HG03064 (cell line): ENCODE data around the gene RAP1A.
"Not testable (repeated sequence)": the region's sequence is repeated elsewhere in the genome, so short reads cannot be mapped to it uniquely, and the experiment has no call there.

Source experiments
- ATAC-seq: cut with Tn5 transposase; IDR thresholded peaks from one replicate; pipeline ENCODE4 v1.9.1; 2021; ENCODE audit warnings: low read depth; ENCODE audit not compliant: unreplicated experiment

The RAP1A gene

GRCh38 chr1:111660204-111661150 lies 40.9 kb downstream of the RAP1A start:
- ATAC-seq = no peak

- ATAC-seq = no peak
Observed at GRCh38 chr1:111664652-111665051, 45.1 kb downstream of the RAP1A start.

GRCh38 chr1:111665497-111665896 lies 45.9 kb downstream of the RAP1A start:
- no peak for ATAC-seq

DNA sequence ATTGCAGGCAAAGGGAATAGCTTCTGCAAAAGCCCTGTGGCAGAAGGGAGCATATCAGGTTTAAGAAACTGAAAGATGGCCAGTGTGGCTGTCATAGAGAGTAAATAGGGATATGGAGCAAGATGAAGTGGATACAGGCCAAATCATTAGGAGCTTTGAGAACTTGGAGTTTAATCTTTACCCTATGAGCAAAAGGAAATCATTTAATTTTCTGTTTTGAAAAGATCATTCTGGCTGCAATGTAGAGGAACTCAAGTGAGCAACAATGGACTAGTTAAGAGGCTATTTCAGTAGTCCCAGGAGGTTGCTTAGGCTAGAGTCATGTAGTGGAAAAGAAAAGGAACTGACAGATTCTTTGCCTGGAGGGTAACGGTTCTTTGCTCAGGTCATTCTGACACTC lies 47.2 kb downstream of the RAP1A start:
- no peak for ATAC-seq

DNA sequence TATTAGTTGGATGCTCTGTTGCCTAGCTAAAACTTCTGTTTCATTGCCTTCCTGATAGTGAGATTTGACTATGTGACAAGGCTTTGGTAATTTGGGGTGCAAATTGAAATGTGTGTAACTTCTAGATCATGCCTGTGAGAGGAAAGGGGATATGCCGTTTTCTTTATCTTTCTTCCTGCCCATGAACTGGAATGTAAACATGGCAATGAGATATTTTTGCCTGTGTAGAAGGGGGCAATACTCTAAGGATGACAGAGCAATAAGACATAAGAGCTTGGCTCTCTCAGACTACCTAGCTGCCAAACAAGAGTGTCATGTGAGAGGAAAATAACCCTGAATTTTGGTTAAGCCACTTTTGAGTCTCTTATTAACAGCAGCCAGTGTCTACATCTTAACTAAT lies 49.7 kb downstream of the RAP1A start:
- ATAC-seq = no peak

GRCh38 chr1:111671852-111672251 lies 52.3 kb downstream of the RAP1A start:
- ATAC-seq = no peak

GRCh38 chr1:111672331-111672730 lies 52.7 kb downstream of the RAP1A start:
- ATAC-seq = no peak

- ATAC-seq = no peak
Observed at GRCh38 chr1:111677604-111678003, 58.0 kb downstream of the RAP1A start.

- no peak for ATAC-seq
Observed at GRCh38 chr1:111679541-111679940, 60.0 kb downstream of the RAP1A start.

DNA sequence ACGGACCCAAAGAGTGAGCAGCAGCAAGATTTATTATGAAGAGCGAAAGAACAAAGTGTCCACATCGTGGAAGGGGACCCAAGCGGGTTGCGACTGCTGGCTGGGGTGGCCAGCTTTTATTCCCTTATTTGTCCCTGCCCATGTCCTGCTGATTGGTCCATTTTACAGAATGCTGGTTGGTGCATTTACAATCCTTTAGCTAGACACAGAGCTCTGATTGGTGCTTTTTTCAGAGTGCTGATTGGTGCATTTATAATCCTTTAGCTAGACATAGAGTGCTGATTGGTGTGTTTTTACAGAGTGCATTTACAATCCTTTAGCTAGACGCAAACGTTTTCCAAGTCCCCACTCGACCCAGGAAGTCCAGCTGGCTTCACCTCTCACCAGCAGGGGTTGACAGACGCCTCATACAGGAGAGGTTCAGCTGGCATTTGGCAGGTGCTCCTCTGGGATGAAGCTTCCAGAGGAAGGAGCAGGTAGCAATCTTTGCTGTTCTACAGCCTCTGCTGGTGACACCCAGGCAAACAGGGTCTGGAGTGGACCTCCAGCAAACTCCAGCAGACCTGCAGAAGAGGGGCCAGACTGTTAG lies 60.7 kb downstream of the RAP1A start:
- not testable (repeated sequence) for ATAC-seq

DNA sequence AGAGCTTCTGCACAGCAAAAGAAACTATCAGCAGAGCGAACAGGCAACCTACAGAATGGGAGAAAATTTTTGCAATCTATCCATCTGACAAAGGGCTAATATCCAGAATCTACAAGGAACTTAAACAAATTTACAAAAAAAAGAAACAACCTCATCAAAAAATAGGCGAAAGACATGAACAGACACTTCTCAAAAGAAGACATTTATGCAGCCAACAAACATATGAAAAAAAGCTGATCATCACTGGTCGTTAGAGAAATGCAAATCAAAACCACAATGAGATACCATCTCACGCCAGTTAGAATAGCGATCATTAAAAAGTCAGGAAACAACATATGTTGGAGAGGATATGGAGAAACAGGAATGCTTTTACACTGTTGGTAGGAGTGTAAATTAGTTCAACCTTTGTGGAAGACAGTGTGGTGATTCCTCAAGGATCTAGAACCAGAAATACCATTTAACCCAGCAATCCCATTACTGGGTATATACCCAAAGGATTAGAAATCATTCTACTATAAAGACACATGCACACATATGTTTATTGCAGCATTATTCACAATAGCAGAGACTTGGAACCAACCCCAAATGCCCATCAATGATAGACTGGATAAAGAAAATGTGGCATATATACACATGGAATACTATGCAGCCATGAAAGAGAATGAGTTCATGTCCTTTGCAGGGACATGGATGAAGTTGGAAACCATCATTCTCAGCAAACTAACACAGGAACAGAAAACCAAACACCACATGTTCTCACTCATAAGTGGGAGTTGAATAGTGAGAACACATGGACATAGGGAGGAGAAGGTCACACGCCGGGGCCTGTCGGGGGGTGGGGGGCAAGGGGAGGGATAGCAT lies 65.9 kb downstream of the RAP1A start:
- not testable (repeated sequence) for ATAC-seq

- no peak for ATAC-seq
Observed at GRCh38 chr1:111690306-111690617, 70.7 kb downstream of the RAP1A start.

DNA sequence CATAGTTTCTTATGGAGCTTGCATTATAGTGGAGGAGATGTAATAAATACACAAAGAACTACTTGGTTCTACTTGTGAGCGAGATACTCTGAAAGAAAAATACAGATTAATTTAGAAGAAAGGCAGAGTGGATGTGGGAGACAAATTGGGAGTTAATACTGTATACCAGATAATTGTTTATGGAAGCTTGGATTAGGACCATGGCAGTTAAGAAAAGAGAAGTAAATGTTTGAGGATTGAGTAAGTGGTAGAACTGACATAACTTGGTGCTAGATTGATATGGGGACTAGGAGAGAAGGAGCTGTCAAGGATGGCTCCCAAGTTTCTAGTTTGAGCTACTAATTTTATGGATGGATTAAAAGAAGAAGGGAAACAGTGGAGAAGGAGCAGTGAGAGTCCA lies 72.3 kb downstream of the RAP1A start:
- no peak for ATAC-seq

DNA sequence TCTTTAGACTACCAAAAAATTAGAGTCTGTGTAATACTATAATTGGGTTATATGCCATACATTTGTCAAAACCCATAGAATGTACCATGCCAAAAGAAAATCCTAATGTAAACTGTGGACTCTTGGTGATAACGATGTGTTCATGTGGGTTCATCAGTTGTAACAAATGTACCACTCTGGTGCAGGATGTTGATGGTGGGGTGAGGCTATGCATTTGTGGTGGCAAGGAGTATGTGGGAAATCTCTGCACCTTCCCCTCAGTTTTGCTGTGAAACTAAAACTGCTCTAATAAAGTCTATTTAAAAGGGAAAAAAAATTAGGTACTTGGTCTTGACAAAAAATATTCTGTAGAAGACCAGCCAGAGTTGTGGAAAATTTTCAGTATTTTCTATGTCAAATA lies 76.2 kb downstream of the RAP1A start:
- no peak for ATAC-seq

GRCh38 chr1:111696330-111696729 lies 76.7 kb downstream of the RAP1A start:
- ATAC-seq = no peak

DNA sequence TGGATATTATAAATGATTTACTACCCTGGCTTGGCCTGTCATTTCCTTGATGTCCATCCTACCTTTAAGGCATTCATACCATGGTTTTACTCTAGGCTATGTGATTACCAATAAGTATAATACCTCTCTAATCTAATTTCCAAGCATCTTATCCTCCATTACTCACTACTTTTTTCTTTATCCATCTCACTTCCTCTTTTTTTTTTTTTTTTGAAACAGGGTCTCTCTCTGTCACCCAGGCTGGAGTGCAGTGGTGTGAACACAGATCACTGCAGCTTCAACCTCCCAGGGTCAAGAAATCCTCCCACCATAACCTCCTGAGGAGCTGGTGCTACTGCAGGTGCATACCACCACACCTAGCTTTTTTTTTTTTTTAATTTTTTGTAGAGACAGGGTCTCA lies 79.7 kb downstream of the RAP1A start:
- no peak for ATAC-seq

- ATAC-seq = no peak
Observed at GRCh38 chr1:111702504-111703050, 83.0 kb downstream of the RAP1A start.

DNA sequence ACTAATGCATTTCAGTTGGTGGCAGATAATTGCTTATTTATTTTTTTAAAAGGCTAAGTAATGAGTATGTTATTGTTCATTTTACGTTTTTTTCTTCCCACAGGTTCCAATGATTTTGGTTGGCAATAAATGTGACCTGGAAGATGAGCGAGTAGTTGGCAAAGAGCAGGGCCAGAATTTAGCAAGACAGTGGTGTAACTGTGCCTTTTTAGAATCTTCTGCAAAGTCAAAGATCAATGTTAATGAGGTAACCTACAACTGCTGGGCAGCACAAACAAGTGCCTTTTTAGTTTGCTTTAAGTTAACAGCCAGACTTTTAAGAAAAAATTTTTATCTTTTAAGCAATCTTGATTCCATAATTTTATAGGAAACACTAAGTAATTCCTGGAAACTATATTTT lies 84.7 kb downstream of the RAP1A start:
- ATAC-seq = no peak

DNA sequence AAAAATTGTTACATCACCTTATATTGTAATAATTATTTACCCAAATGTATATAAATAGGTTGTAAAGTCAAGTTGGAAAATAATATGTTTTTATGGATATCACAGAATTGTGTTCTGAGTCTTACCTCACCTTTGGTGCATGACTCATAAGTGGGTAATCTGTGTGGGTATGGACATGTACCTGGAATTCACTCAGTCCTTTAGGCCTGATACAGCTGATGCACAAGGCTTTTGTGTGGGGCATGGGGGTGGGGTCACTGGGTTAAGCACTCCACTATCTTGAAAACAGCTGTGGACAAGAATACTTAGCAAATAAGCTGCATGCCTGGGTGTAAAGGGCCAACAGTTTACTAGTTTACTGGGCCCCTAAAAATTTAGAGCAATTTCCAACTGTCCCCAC lies 85.2 kb downstream of the RAP1A start:
- ATAC-seq = no peak

- ATAC-seq = no peak
Observed at GRCh38 chr1:111705841-111706240, 86.3 kb downstream of the RAP1A start.

DNA sequence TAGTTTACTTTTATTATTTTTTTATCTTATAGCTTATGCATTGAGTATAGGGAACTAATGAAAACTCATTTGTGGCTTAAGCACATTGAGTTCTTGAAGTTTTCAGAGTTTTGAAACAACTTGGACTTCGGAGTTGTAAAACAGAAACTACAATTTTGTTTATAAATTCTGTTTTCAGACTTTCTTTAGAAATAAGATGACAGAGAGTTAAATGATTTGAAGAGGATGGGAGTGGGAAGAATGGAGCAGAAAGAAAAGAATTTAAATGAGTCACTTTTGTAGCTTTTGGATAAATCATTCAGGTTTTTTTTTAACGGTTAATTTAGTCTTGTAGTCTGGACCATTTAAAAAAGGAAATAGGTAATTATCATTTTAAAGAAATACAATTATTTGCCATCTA lies 87.3 kb downstream of the RAP1A start:
- ATAC-seq = no peak
